Peyer's patch (tissue), 4 donors: ENCODE data around the gene C3orf20.

ENCODE experiments used
- POLR2A ChIP-seq, 2 donors: fragments of 450-650 bp; IDR thresholded peaks; one replicate each; pipeline ENCODE4 v1.5.1; 2017; ENCODE audit warnings: antibody characterized with exemption in 2 of 2, mild to moderate bottlenecking in 2 of 2, moderate library complexity in 2 of 2
- TF ChIP-seq, protein P1 (sequence below), 6 experiments: fragments of 450-650 bp in 4 of 6; fragments of 200-600 bp in 2 of 6; sonication (generic) in 1 of 6; IDR thresholded peaks; one replicate each; pipeline ENCODE4 v1.5.1; 2017 to 2019; ENCODE audit warnings: antibody characterized with exemption in 6 of 6, mild to moderate bottlenecking in 3 of 6, moderate library complexity in 1 of 6

DNA sequence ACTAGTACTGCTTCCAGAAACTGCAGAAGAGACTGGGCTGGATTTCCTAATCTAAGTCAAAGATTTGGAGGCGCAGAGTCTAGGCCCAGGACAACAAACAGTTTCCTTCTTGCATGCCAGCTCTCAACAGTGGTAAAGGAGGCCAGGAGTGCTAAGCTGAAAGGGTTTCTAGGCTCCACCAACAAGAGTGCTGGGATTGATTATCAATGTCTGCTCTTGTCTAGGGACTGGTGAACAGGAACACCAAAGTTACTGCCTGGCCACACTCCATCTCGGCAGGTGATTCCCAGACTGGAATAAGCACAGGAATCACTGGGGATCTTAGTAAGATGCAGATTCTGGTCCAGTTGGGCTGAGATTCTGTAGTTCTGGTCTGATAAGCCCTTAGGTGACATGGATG, 121.1 kb downstream of the C3orf20 start:
- TF ChIP-seq, protein P1, sequence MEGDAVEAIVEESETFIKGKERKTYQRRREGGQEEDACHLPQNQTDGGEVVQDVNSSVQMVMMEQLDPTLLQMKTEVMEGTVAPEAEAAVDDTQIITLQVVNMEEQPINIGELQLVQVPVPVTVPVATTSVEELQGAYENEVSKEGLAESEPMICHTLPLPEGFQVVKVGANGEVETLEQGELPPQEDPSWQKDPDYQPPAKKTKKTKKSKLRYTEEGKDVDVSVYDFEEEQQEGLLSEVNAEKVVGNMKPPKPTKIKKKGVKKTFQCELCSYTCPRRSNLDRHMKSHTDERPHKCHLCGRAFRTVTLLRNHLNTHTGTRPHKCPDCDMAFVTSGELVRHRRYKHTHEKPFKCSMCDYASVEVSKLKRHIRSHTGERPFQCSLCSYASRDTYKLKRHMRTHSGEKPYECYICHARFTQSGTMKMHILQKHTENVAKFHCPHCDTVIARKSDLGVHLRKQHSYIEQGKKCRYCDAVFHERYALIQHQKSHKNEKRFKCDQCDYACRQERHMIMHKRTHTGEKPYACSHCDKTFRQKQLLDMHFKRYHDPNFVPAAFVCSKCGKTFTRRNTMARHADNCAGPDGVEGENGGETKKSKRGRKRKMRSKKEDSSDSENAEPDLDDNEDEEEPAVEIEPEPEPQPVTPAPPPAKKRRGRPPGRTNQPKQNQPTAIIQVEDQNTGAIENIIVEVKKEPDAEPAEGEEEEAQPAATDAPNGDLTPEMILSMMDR (IDR thresholded peaks at IDR 0.05) = no peak
- no peak for TF ChIP-seq POLR2A (IDR thresholded peaks at IDR 0.05)
